ENCODE results near the gene KDELR3. TPM values are rescaled to one million over a fixed set of nuclear protein-coding genes. Genes with fewer than 3 reads are reported as not detected.

KDELR3 gene
- polyA plus RNA-seq, 4 donors = 8.4 to 11.7 (median 10.9) TPM

DNA sequence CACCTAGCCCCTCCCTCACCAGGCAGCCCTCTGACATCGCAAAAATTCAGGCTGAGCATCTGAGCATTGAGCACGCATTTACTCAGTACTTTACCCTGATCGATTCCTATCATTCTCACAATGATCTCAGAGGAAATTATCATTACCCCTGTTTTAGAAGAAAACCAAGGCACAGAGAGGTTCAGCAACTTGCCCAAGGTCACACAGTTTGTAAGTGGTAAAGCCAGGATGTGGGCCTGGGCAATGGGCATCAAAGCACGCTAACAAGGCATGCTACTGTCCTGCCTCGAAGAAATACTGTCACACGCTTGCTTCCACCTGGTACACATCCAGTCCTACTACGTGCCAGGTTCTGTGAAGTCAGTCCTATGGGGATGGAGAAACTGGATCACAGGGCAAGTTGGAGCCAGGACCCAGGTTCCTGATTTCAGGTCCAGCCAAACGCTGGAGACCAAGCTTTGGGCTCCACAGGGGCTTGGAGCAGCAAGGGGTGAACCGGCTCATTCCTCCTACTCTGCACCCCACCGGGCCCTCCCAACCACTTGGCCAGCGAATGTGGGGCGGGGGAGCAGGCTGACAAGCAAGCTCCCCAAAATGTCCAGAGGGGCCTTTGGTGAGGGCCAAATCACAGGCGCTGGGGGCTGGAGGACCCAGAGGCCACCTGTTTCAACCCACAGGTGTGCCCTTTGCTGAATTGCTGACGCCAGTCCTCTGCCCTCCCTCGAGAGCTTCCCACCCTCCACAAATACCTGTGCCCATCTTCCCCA lies 31.1 kb upstream of the KDELR3 start:
- DNase-seq (ENCODE audit: low read depth in 4 of 4, low spot score in 2 of 4) = no peak

- no peak for DNase-seq (ENCODE audit: low read depth in 4 of 4, low spot score in 2 of 4)
Measured at GRCh38 chr22:38437416-38437815, 30.5 kb upstream of the KDELR3 start.

DNA sequence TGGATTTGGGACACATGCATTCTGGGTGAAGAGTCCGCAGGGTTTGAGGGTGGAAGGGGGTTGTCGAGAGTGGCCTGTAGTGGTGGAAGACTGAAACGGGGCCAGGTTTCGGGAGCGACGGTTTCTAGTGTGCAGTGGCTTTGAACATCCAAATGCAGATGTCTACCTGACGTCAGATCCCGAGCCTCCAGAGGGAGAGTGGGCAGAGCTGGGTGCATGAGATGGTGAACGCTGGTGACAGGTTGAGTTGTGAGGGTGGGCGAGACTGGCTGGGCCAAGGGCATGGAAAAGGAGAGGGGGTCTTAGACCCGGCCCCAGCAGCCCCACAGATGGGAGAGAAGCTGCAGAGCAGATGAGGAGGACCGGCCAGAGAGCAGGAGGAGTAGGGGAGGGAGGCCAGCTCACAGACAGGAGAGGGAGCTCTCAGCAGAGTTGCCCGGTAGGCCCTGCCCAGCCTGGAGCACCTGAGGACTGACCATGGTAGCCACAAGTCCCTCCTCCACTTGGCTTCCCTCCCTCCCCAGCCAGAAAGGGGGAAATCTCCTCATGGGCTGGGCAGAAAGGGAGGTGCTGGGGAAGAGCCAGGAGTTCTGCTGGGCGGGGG lies 27.0 kb upstream of the KDELR3 start:
- DNase-seq (ENCODE audit: low read depth in 4 of 4, low spot score in 2 of 4) = no peak

DNA sequence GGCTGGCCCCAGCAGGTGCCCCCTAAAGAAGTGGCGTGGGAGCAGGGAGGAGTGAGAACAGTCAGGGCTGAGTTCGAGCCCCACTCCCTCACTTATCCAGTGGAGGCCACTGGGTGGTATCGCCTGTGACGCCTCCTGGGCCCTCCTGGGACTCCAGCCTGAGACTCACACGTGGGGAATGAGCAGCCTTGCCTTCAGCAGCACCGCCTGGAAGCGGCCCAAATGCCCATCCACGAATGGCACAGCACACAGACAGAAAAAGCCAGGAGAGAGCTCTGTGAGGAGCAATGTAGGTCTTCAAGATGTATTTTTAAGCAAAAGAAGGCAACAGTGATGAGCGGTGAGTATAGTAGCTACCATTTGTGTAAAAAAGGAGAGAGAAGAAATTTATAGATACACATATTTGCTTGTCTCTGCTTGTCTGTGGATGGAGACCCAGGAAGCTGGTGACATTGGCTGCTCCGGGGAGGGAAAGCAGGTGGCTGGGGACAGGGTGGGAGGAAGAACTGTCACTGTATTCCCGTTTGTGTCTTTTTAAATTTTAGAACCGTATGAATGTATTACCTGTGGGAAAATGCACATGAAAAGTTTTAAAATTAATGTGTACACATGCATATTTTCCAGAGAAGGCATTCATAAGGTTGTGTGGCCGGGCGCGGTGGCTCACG lies 26.1 kb upstream of the KDELR3 start:
- DNase-seq (ENCODE audit: low read depth in 4 of 4, low spot score in 2 of 4) = no peak

DNA sequence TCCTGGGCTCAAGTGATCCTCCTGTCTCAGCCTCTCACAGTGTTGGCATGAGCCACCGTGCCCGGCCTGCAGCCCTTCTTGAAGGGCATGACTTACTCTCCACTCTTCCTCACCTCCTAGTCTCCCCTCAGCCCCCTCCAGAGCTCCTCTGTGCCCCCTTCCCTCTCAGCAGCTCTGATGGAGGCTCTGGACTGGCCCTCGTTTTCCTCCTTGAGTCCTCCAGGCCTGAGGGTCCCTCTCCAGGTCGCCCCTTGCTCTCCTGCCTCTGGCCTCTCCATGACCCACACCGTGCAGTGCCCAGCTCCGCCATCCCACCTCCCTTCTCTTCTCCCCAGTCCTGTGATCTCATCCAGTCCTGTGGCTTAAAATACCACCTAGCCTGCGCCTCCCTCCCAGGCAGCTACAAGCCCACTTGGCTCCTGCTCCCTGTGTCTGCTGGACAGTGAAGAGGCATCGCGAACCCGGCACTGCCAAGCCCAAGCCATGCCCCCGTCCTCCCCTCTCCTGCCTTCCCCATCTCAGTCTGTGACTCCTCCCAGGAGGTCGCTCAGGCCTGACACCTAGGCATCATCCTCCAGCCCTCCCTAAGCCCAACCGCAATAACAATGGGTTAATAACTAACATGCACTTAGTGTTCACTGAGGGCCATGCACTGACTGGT lies 24.8 kb upstream of the KDELR3 start:
- DNase-seq (ENCODE audit: low read depth in 4 of 4, low spot score in 2 of 4) = no peak

DNA sequence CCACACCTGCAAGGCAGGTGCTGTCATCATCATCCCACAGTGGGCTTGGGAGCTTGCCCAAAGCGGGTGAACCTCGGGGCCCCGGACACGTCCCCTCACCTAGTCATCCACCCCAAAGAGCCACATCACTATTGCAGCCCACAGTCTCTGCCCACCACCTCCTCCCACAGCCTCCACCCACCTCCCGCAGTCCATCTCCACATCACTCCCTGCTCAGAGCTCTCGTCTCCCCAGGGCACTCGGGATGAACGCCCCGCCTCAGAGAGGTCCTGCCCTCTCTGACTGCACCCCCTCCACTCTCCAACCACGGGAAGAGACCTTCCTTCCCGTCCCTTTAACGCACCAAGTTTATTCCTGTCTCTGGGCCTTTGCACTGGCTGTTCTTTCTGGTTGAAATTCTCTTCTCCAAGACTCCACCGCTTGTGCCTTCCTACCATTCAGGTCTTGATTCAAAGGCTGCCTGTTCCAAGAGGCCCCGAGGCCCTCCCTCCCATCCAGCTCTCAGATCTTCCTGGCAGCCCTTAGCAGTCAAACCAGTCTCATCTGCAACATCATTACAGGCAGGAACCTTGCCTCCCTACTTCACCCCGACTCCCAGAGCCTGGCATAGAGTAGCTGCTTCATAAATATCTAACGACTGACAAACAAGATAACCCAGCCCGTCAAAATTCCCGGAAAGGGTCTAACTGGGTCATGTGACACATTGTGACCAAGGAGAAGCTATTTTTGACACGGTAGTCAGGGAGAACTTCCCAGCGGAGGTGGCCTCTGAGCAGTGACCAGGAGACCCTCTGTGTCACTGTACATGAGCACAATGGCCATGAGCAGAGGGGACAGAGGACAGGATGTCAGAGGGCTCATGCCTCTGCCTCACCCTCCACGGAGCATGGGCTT lies 24.0 kb upstream of the KDELR3 start:
- no peak for DNase-seq (ENCODE audit: low read depth in 4 of 4, low spot score in 2 of 4)

- DNase-seq (ENCODE audit: low read depth in 4 of 4, low spot score in 2 of 4) = no peak
Measured at GRCh38 chr22:38444783-38445182, 23.1 kb upstream of the KDELR3 start.

DNA sequence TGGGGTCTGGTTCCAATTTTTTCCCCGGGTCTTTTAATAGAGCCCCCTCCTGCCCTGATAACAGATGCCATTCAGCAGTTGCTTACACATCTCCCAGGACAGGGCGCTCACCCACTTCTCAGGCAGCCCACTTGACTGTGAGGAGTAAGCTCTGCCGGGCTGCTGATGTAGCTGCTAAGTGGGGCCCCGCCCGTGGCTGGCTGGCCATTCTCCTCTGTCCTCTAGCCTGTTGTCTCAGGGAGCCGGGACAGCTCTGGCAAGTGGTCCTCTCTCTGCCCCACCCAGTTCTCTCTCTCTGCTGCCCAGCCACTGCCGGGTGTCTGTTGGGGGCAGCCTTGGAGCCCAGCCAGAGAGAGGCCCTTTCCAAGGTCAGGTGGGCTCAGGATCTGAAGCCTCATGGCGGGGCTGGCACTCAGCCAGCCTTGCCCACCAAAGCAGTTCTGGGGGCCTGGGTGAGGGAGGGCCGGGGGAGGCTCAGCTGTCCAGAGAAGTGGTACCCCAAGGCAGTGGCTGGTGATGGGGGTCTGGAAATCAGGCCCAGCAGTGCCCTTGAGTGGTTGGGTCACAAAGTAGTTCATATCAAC lies 21.8 kb upstream of the KDELR3 start:
- DNase-seq (ENCODE audit: low read depth in 4 of 4, low spot score in 2 of 4) = no peak

DNA sequence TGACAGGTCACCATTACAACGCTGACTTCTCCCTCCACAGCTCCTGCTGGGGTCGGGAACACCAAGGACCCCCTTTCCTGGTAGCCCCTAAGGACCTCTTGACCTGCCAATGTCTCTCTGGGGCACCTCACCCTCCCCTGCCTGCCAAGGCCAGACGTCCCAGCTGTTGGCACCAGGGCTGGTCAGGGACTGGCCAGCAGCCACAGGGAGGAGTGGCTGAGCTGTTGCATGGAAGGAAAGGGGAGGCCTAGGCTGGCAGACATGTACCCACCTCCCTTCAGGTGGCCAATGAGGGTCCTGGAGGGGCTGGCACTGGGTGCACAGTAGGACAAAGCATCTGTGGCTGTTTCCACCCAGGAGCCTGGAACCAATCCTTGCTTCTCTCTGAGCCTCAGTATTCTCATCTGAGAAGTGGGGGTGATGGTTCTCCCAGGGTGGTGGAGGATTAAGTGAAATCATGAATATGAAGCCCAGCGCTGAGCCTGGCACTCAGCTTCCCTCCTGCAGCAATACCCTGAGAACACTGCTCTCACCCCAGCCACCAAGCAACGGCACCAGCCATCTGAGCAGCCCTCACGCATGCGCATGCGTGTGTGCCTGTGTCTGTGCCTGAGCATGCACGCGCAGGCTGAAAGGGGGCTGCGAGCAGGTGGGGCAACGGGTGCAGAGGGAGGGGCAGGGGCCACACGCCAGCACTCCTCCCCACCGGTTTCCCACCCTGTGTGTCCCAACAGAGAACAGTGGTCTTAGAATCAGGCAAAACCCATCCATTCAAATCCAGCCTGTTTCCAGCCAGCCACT lies 18.8 kb upstream of the KDELR3 start:
- DNase-seq (ENCODE audit: low read depth in 4 of 4, low spot score in 2 of 4) = no peak

DNA sequence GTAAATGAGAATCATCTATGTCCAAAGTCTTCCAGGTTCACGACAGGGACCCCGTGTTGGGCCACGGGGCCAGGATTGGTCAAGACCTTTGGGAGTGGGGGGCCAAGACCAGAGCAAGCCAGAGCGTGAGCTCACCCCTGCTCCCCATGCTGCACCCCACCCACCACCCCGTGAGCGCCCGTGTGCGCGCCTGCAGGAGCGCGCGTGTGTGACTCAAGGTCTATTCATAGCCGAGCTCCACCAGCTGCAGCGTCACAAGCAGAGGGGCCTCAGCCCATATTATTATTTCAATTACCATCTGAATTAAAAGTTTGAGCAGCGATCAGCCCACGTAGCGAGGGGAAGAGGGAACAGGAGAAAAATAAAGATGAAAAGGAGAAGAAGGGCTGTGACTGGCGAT lies 18.1 kb upstream of the KDELR3 start:
- DNase-seq (ENCODE audit: low read depth in 4 of 4, low spot score in 2 of 4) = no peak

- no peak for DNase-seq (ENCODE audit: low read depth in 4 of 4, low spot score in 2 of 4)
Measured at GRCh38 chr22:38450234-38450797, 17.6 kb upstream of the KDELR3 start.

- DNase-seq (ENCODE audit: low read depth in 4 of 4, low spot score in 2 of 4) = no peak
Measured at GRCh38 chr22:38451404-38451803, 16.5 kb upstream of the KDELR3 start.

DNA sequence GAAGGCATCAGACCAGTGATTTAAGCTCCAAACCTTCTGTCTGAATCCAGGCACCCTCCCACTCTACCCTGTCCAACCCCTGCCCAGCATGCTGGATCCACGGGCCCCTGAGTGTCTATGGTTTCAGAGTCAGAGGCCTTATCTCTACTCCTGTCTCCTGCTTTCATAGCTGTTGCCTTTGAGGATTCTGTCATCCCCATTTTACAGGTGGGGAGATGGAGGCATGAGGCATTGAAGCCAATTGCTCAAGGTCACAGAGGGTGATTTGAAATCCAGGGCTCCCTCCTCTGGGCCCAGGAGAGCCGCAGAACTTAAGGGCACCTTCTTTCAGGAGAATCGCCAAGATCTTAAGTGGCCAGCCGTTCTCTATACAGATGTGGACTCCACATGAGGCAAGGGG lies 16.0 kb upstream of the KDELR3 start:
- no peak for DNase-seq (ENCODE audit: low read depth in 4 of 4, low spot score in 2 of 4)

DNA sequence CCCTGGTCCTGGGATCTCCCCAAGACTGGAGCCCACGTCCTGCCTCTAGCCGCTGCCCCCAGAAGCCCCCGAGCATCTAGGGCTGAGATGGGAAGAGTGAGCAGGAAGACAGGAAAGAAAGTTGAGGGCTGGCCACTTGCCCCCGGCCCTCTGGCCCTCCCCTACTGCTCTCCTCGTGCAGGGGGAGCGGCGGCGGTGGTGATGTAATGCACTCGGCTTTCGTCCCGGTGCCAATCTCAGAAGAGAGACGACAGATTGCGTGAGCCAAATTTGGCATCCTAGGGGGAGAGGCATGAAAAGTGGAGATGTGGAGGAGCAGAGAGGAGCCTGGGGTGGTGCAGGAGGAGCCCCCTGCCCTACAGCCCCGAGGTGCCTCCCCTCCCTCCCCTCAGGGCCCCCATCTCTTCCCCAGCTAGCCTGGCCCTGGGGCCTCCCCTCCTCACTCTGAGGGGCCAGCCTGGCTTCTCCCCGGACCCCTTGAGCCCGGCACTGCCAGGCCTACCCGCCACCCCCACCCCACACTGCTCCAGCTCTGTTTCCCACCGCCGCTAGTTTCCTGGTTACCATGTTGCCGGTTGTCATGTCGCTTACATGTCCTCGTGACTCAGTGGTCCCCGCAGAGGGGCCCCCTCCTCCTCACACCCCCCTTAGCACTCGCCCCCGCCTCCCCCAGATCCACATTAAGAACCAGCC lies 15.4 kb upstream of the KDELR3 start:
- no peak for DNase-seq (ENCODE audit: low read depth in 4 of 4, low spot score in 2 of 4)

DNA sequence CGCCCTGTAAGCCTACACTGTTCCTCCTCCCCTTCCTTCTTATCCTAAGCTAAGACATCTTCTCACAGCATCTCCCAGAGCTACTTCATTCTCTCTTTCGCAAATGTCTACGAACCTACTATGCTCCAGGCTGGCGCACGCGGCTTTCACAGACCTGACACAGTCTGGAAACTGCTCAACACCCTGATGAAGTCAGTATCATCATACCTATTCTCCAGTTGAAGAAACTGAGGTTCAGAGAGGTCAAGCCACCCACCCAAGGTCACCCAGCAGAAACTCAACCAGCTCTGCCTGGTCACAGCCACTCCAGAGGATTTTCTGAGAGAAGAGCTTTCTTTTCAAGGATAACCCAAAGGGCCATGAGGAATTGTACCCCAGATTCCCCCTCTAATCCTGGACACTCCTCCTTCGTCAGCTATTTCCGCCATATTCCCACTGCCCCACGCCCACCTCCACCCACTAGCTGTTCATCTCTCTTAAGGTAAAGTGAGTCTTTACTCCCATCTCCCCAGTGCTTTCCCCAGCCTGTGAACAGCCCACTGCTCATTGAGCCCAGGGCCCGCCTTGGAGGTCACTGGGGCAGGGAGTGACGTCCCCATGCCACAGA lies 14.7 kb upstream of the KDELR3 start:
- no peak for DNase-seq (ENCODE audit: low read depth in 4 of 4, low spot score in 2 of 4)

GRCh38 chr22:38453996-38454352 lies 13.9 kb upstream of the KDELR3 start:
- no peak for DNase-seq (ENCODE audit: low read depth in 4 of 4, low spot score in 2 of 4)

GRCh38 chr22:38454353-38455075 lies 13.4 kb upstream of the KDELR3 start:
- DNase-seq (ENCODE audit: low read depth in 4 of 4, low spot score in 2 of 4) = no peak

Data from left renal cortex interstitium (tissue), 4 donors.